SK-N-SH treated with all-trans-retinoic acid at 6 μM for 48 hours (cell line): ENCODE measurements around the gene MACF1.

Source experiments
- ESRRG ChIP-seq: fragments of 250-450 bp; sonication (Bioruptor Pico); IDR thresholded peaks from 2 replicates; pipeline ENCODE4 v1.6.1; 2021; ENCODE audit warnings: mild to moderate bottlenecking
- GLIS3 ChIP-seq: fragments of 250-450 bp; sonication (Bioruptor Pico); IDR thresholded peaks from 2 replicates; pipeline ENCODE4 v1.5.0; 2020; ENCODE audit warnings: mild to moderate bottlenecking, moderate library complexity
- ISL1 ChIP-seq: fragments of 250-450 bp; sonication (Bioruptor Pico); IDR thresholded peaks from 2 replicates; pipeline ENCODE4 v2.1.2; 2022; ENCODE audit warnings: mild to moderate bottlenecking, moderate library complexity
- PATZ1 ChIP-seq: fragments of 250-450 bp; sonication (Bioruptor Pico); IDR thresholded peaks from 2 replicates; pipeline ENCODE4 v1.8.0; 2020; ENCODE audit warnings: mild to moderate bottlenecking, moderate library complexity, borderline replicate concordance
- POU6F1 ChIP-seq: fragments of 250-450 bp; sonication (Bioruptor Pico); IDR thresholded peaks from 2 replicates; pipeline ENCODE4 v1.8.0; 2021; ENCODE audit warnings: low read depth, mild to moderate bottlenecking, moderate library complexity, borderline replicate concordance
- RARB ChIP-seq: fragments of 250-450 bp; sonication (Bioruptor Pico); IDR thresholded peaks from 2 replicates; pipeline ENCODE4 v1.8.0; 2021; ENCODE audit warnings: mild to moderate bottlenecking, moderate library complexity
- ZC3H10 ChIP-seq: fragments of 250-450 bp; sonication (Bioruptor Pico); IDR thresholded peaks from 2 replicates; pipeline ENCODE4 v1.5.1; 2021; ENCODE audit warnings: mild to moderate bottlenecking, moderate library complexity
- ZFP3 ChIP-seq: fragments of 250-450 bp; sonication (Bioruptor Pico); IDR thresholded peaks from 2 replicates; pipeline ENCODE4 v1.5.0; 2020; ENCODE audit warnings: mild to moderate bottlenecking, moderate library complexity
- ZFP30 ChIP-seq: fragments of 450-650 bp; formaldehyde crosslinking; IDR thresholded peaks from 2 replicates; pipeline ENCODE4 v1.5.0; 2022; ENCODE audit warnings: mild to moderate bottlenecking, moderate library complexity
- ZNF8 ChIP-seq: fragments of 450-650 bp; formaldehyde crosslinking; IDR thresholded peaks from 2 replicates; pipeline ENCODE4 v1.5.0; 2020; ENCODE audit warnings: mild to moderate bottlenecking, moderate library complexity

GRCh38 chr1:39363267-39363666, 158.8 kb downstream of the MACF1 start:
- TF ChIP-seq PATZ1 (CRISPR knock-in tag) (no peak), ZFP3 (no peak), POU6F1 (no peak), ZC3H10 (no peak), RARB (CRISPR knock-in tag) (no peak), ISL1 (no peak), GLIS3 (CRISPR knock-in tag) (no peak), ZFP30 (CRISPR knock-in tag) (no peak), ZNF8 (CRISPR knock-in tag) (no peak), ESRRG (CRISPR knock-in tag) (no peak)
